GM18498 (cell line): ENCODE measurements around the gene SMARCD3.

Experiments
- ATAC-seq: cut with Tn5 transposase; IDR thresholded peaks from one replicate; pipeline ENCODE4 v1.9.1; 2021; ENCODE audit warnings: mild to moderate bottlenecking, moderate library complexity; ENCODE audit not compliant: unreplicated experiment

SMARCD3 gene

GRCh38 chr7:151192002-151192539, 56.4 kb downstream of the SMARCD3 start:
- no peak for ATAC-seq

DNA sequence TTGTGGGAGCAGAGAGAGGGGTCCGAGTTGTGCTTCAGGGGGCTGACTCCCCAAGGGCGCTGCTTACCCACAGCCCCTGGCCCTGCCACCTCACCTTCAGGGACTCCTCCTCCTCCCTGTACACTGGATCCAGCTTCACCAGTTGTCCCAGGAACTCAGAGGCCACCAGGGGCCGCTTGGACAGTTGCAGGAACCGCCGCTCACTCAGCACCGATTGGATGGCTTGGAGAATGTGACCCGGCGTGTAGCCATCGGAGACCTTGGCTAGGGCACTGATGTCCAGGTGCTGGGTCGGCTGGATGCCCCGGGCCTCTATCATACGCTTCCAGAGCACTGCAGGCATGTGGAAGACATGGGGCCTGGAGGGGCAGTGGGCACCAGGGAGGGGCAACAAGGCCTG, 57.0 kb downstream of the SMARCD3 start:
- no peak for ATAC-seq

DNA sequence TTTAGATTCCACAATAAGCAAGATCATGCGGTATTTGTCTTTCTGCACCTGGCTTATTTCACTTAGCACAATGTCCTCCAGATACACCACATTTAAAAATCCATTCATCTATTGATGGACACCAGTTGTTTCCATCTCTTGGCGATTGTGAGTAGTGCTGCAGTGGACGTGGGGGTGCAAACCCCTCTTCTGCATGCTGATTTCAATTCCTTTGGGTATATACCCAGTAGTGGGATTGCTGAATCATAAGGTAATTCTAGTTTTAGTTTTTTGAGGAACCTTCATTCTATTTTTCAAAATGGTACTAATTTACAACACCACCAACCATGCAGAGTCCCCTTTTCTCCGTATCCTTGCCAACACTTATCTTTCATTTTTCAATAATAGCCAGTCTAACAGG, 59.5 kb downstream of the SMARCD3 start:
- no peak for ATAC-seq
